ENCODE measurements around the gene DNAH2.
A peak's percentile ranks its signal among the peaks of the same experiment; 100 is the strongest.
"Not testable (repeated sequence)": the region's sequence is repeated elsewhere in the genome, so short reads cannot be mapped to it uniquely, and the experiment has no call there.

DNAH2 gene

GRCh38 chr17:7852919-7853690, 135.6 kb downstream of the DNAH2 start:
- DNase-seq = no peak

GRCh38 chr17:7853691-7854038, 136.1 kb downstream of the DNAH2 start:
- DNase-seq = no peak

GRCh38 chr17:7854078-7854777, 136.7 kb downstream of the DNAH2 start:
- DNase-seq = no peak

GRCh38 chr17:7854851-7855659, 137.5 kb downstream of the DNAH2 start, which contains the start of gene TMEM88:
Gene TMEM88 (plus strand): TSS chr17:7855066. CDS start chr17:7855075, 9 bp downstream.
- DNase-seq = peak in 1 of 2 experiments; percentile 54

GRCh38 chr17:7855660-7856010, 138.1 kb downstream of the DNAH2 start:
- peak in 1 of 2 experiments; percentile 38 for DNase-seq

- DNase-seq = peak in 1 of 2 experiments; percentile 60
These were observed 138.7 kb downstream of the DNAH2 start for GRCh38 chr17:7856011-7856810.

GRCh38 chr17:7856811-7857712, 139.5 kb downstream of the DNAH2 start, which contains the start of gene NAA38:
Gene NAA38 (minus strand): TSS chr17:7857559. CDS start chr17:7857463, 96 bp downstream.
- peak; percentile 85 to 95 for DNase-seq

- peak; percentile 78 to 88 for DNase-seq
These were observed 140.4 kb downstream of the DNAH2 start, which contains the start of gene CYB5D1 for GRCh38 chr17:7857713-7858521. Gene CYB5D1 (plus strand): TSS chr17:7858003. CDS start chr17:7858135, 132 bp downstream.

- peak; percentile 38 to 41 for DNase-seq
These were observed 140.9 kb downstream of the DNAH2 start for GRCh38 chr17:7858522-7858810.

GRCh38 chr17:7859028-7859427, 141.5 kb downstream of the DNAH2 start:
- DNase-seq = no peak

- DNase-seq = peak; percentile 28 to 34
These were observed 145.3 kb downstream of the DNAH2 start for GRCh38 chr17:7862692-7863437.

GRCh38 chr17:7864384-7864783, 146.8 kb downstream of the DNAH2 start:
- not testable (repeated sequence) for DNase-seq

- no peak for DNase-seq
These were observed 147.6 kb downstream of the DNAH2 start for GRCh38 chr17:7864995-7865650.

GRCh38 chr17:7867881-7868329, 150.4 kb downstream of the DNAH2 start:
- DNase-seq = no peak

GRCh38 chr17:7873051-7873450, 155.5 kb downstream of the DNAH2 start:
- no peak for DNase-seq

GRCh38 chr17:7875804-7876370, 158.3 kb downstream of the DNAH2 start:
- DNase-seq = no peak

- DNase-seq = no peak
These were observed 160.7 kb downstream of the DNAH2 start for GRCh38 chr17:7878234-7878633.

- DNase-seq = no peak
These were observed 162.7 kb downstream of the DNAH2 start for GRCh38 chr17:7880076-7880868.
